Kidney (tissue), 14 donors: ENCODE measurements around the gene KBTBD12. TPM values are rescaled to one million over a fixed set of nuclear protein-coding genes. Genes with fewer than 3 reads are reported as not detected.

ENCODE experiments used
- DNase-seq, 5 donors: peaks; one replicate each; pipeline ENCODE4 v3.0.0-alpha.2; 2013 to 2020
- FAIRE-seq: peaks from 2 replicates; lab custom pipeline; 2012; peaks lifted over from hg19 to GRCh38; lab: Jason Lieb, UNC
- H3K27ac ChIP-seq, 2 donors: one replicate each; pipeline ENCODE4 v1.7.0; 2013; ENCODE audit warnings: low read depth in 2 of 2, low read length in 2 of 2, inconsistent platforms in 1 of 2
- H3K27me3 ChIP-seq: one replicate; pipeline ENCODE4 v1.7.1; 2013; ENCODE audit warnings: low read length, inconsistent platforms; ENCODE audit not compliant: control insufficient read depth, insufficient read depth
- H3K36me3 ChIP-seq, 3 donors: one replicate each; pipeline versions ENCODE4 v1.7.0 to v1.7.1; 2013; ENCODE audit warnings: low read length in 3 of 3, control low read depth in 1 of 3, inconsistent platforms in 1 of 3; ENCODE audit not compliant: insufficient read depth in 3 of 3, control insufficient read depth in 2 of 3
- H3K4me1 ChIP-seq, 3 donors: one replicate each; pipeline versions ENCODE4 v1.7.0 to v1.7.1; 2013; ENCODE audit warnings: low read length in 3 of 3, inconsistent platforms in 1 of 3, low read depth in 1 of 3; ENCODE audit not compliant: control insufficient read depth in 2 of 3, insufficient read depth in 2 of 3
- H3K4me3 ChIP-seq, 3 donors: one replicate each; pipeline versions ENCODE4 v1.7.0 to v1.8.1; 2013; ENCODE audit warnings: low read length in 3 of 3, control low read depth in 1 of 3, inconsistent platforms in 1 of 3
- H3K9ac ChIP-seq, 3 donors: one replicate each; pipeline versions ENCODE4 v1.7.0 to v1.7.1; 2013; ENCODE audit warnings: low read length in 3 of 3, control low read depth in 1 of 3, inconsistent platforms in 1 of 3
- H3K9me3 ChIP-seq, 3 donors: one replicate each; pipeline versions ENCODE4 v1.7.0 to v1.7.1; 2013; ENCODE audit warnings: low read length in 3 of 3, control low read depth in 1 of 3, inconsistent platforms in 1 of 3; ENCODE audit not compliant: control insufficient read depth in 2 of 3, insufficient read depth in 1 of 3
- intact Hi-C: fragments of 100-400 bp; cut with DNase I; formaldehyde crosslinking; loops from one replicate; pipeline ENCODE4 v1.11.1; 2022
- polyA plus RNA-seq: library from polyadenylated mRNA; stranded (reverse); fragments of 350-450 nt; fragmentation: Illumina TruSeq; extraction: RNeasy Lipid Tissue Mini Kit (QIAGEN cat#74804); gene quantifications from one replicate; pipeline ENCODE4 v1.2.3, GENCODE V29; 2014; ENCODE audit warnings: low read depth, low replicate concordance; ENCODE audit not compliant: insufficient read depth
- total RNA-seq: library from RNA; stranded (reverse); fragmentation: NEBNext Ultra II Directional; extraction: Animal tissue kit (Norgen Biotek cat#: 25700); gene quantifications from one replicate; pipeline ENCODE4 v1.2.1, GENCODE V29; 2021
- TF ChIP-seq, protein P1 (sequence below): IDR thresholded peaks from 3 replicates; pipeline ENCODE4 v1.5.1; 2012; ENCODE audit warnings: mild to moderate bottlenecking, moderate library complexity, borderline replicate concordance; ENCODE audit not compliant: insufficient read depth; ENCODE audit errors: extremely low read depth
- donor health status: control.
- donor health status: control.
- donor health status: control.
- donor health status: control.
- donor health status: control.
- donor health status: DM: yes; HTN: yes; CAD: no.
- donor health status: Normal renal cell carcinoma (clear cell type).

The KBTBD12 gene
- total and polyA plus RNA-seq, 2 donors from 2014 or later: 1.4 to 1.6 TPM

DNA sequence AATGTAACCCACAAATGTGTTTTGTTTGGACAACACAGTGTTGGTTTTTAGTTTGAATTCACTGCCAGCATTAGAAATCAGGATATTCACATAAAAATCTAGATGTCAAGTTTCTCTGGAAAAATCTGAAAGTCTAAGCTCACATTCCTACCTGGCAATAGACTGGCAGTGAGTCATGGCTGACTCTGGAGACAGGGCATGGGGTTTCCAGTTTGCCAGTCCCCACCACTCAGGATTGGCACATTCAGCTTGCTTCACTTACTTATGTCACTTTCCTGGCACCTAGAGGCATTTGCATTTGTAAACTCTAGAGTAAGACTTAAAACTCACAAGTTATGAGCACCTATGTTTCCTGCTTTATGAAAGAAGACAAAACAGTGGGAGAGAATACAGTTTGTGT lies 118.1 kb downstream of the KBTBD12 start:
- Histone ChIP-seq H3K4me1 (no peaks in the 10 kb centered on the region), H3K27me3 (no peaks in the 10 kb centered on the region), H3K4me3 (no peak overlapping the region), H3K9ac (no peak overlapping the region), H3K36me3 (no peaks in the 10 kb centered on the region), H3K9me3 (no peaks in the 10 kb centered on the region), H3K27ac (no peak overlapping the region)
- DNase-seq (no peak), FAIRE-seq (no peak)
- TF ChIP-seq, protein P1, sequence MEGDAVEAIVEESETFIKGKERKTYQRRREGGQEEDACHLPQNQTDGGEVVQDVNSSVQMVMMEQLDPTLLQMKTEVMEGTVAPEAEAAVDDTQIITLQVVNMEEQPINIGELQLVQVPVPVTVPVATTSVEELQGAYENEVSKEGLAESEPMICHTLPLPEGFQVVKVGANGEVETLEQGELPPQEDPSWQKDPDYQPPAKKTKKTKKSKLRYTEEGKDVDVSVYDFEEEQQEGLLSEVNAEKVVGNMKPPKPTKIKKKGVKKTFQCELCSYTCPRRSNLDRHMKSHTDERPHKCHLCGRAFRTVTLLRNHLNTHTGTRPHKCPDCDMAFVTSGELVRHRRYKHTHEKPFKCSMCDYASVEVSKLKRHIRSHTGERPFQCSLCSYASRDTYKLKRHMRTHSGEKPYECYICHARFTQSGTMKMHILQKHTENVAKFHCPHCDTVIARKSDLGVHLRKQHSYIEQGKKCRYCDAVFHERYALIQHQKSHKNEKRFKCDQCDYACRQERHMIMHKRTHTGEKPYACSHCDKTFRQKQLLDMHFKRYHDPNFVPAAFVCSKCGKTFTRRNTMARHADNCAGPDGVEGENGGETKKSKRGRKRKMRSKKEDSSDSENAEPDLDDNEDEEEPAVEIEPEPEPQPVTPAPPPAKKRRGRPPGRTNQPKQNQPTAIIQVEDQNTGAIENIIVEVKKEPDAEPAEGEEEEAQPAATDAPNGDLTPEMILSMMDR: no peak
- intact Hi-C loops: no loop called here

DNA sequence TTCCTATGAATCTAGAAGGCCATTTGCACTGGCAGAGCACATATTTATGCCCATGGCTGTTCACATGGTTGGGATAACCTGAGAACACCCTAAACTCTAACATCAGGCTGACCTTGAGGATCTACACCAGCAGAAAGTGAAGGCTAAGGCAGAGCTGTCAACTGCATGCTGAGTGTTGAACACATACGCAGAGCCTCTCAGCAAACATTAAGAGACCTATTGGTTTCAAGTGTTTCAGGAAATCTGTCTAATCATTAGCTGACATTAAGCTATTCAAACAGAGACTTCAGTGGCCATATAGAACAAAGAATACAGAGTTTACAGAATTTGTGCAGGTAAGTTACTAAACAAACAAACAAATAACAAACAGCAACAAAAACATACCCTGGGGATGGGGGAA lies 121.1 kb downstream of the KBTBD12 start:
- intact Hi-C loops: no loop called here
- H3K4me3 ChIP-seq: no peak overlapping the region
- no peak overlapping the region for H3K9ac ChIP-seq
- no peaks in the 10 kb centered on the region for H3K9me3 ChIP-seq
- H3K4me1 ChIP-seq: no peaks in the 10 kb centered on the region
- FAIRE-seq (no peak), DNase-seq (no peak)
- H3K36me3 ChIP-seq: no peaks in the 10 kb centered on the region
- H3K27me3 ChIP-seq: no peaks in the 10 kb centered on the region
- H3K27ac ChIP-seq: no peak overlapping the region
- TF ChIP-seq, protein P1: no peak

Other genes with a start within 250 kb of the KBTBD12 start
- 29.2 TPM for gene ABTB1, start 242.3 kb upstream of the KBTBD12 start, total RNA-seq
- 43.2 TPM for gene ABTB1, start 242.3 kb upstream of the KBTBD12 start, polyA plus RNA-seq
- gene MGLL, start 92.7 kb upstream of the KBTBD12 start, total RNA-seq: 250 TPM
- gene MGLL, start 92.7 kb upstream of the KBTBD12 start, polyA plus RNA-seq: 74.2 TPM
- gene SEC61A1, start 137.2 kb downstream of the KBTBD12 start, total RNA-seq: 177 TPM
- 119 TPM for gene SEC61A1, start 137.2 kb downstream of the KBTBD12 start, polyA plus RNA-seq
- gene RUVBL1, start 208.6 kb downstream of the KBTBD12 start, total RNA-seq: 32.7 TPM
- gene RUVBL1, start 208.6 kb downstream of the KBTBD12 start, polyA plus RNA-seq: 41.9 TPM
- 15.2 TPM for gene EEFSEC, start 238.2 kb downstream of the KBTBD12 start, total RNA-seq
- 23.2 TPM for gene EEFSEC, start 238.2 kb downstream of the KBTBD12 start, polyA plus RNA-seq